CD14-positive monocyte (primary cell): ENCODE measurements around the gene SCN7A. TPM values are rescaled to one million over a fixed set of nuclear protein-coding genes. Genes with fewer than 3 reads are reported as not detected.

Experiments
- DNase-seq, 3 donors: peaks; one replicate each; pipeline ENCODE4 v3.0.0-alpha.2; 2011 to 2022
- H2AFZ ChIP-seq: 2 replicates; pipeline ENCODE4 v1.6.0; 2012; ENCODE audit warnings: mild to moderate bottlenecking, low read depth, low read length, inconsistent platforms; ENCODE audit not compliant: insufficient read depth, poor library complexity, severe bottlenecking
- H3K27ac ChIP-seq, 2 donors: 1 replicate in 1 of 2; 2 replicates in 1 of 2; pipeline ENCODE4 v1.5.1; 2012 to 2013; ENCODE audit warnings: low read length in 2 of 2, control low read depth in 1 of 2, inconsistent platforms in 1 of 2, low read depth in 1 of 2, mild to moderate bottlenecking in 1 of 2
- H3K27me3 ChIP-seq, 2 donors: one replicate each; pipeline versions ENCODE4 v1.6.0 to v1.6.1; 2011 to 2013; ENCODE audit warnings: low read length in 2 of 2; ENCODE audit not compliant: control insufficient read depth in 2 of 2, insufficient read depth in 2 of 2
- H3K36me3 ChIP-seq, 2 donors: replicated peaks in 1 of 2; 1 replicate in 1 of 2; 2 replicates in 1 of 2; pipeline versions ENCODE4 v1.5.1 to v1.6.1; 2012 to 2013; ENCODE audit warnings: low read length in 2 of 2, control low read depth in 1 of 2, inconsistent platforms in 1 of 2, mild to moderate bottlenecking in 1 of 2; ENCODE audit not compliant: insufficient read depth in 2 of 2, control insufficient read depth in 1 of 2
- H3K4me1 ChIP-seq, 2 donors: 1 replicate in 1 of 2; 2 replicates in 1 of 2; pipeline versions ENCODE4 v1.5.1 to v1.6.1; 2012 to 2013; ENCODE audit warnings: low read length in 2 of 2, control low read depth in 1 of 2, inconsistent platforms in 1 of 2, mild to moderate bottlenecking in 1 of 2, moderate library complexity in 1 of 2; ENCODE audit not compliant: insufficient read depth in 2 of 2, control insufficient read depth in 1 of 2
- H3K4me2 ChIP-seq: replicated peaks from 2 replicates; pipeline ENCODE3; 2012; ENCODE audit warnings: low read length, moderate library complexity, mild to moderate bottlenecking; ENCODE audit not compliant: poor library complexity, severe bottlenecking; ENCODE audit errors: extremely low read depth
- H3K4me3 ChIP-seq, 3 experiments: fragments of 200-600 bp in 1 of 3; sonication (generic) in 1 of 3; replicated peaks in 1 of 3; 1 replicate in 2 of 3; 2 replicates in 1 of 3; pipeline ENCODE4 v1.5.1; 2011 to 2013; ENCODE audit warnings: low read length in 3 of 3, mild to moderate bottlenecking in 3 of 3, control low read depth in 2 of 3, low read depth in 2 of 3, inconsistent platforms in 1 of 3, moderate library complexity in 1 of 3
- H3K79me2 ChIP-seq: 2 replicates; pipeline ENCODE4 v1.6.0; 2012; ENCODE audit warnings: mild to moderate bottlenecking, control low read depth, inconsistent platforms, low read length, moderate library complexity; ENCODE audit not compliant: insufficient read depth
- H3K9ac ChIP-seq: 2 replicates; pipeline ENCODE4 v1.6.0; 2017; ENCODE audit warnings: low read length, mild to moderate bottlenecking; ENCODE audit not compliant: insufficient read depth, poor library complexity, severe bottlenecking
- H3K9me3 ChIP-seq, 2 donors: replicated peaks in 1 of 2; 1 replicate in 1 of 2; 2 replicates in 1 of 2; pipeline versions ENCODE4 v1.5.1 to v1.6.1; 2012 to 2013; ENCODE audit warnings: low read length in 2 of 2, control low read depth in 1 of 2; ENCODE audit not compliant: control insufficient read depth in 1 of 2, insufficient read depth in 1 of 2
- H4K20me1 ChIP-seq: 2 replicates; pipeline ENCODE4 v1.6.0; 2012; ENCODE audit warnings: mild to moderate bottlenecking, low read length, control low read depth, moderate library complexity; ENCODE audit not compliant: insufficient read depth
- H3K27ac Mint-ChIP-seq, 7 donors: one replicate each; pipeline ENCODE4 v1.8.0; 2020; ENCODE audit warnings: mild to moderate bottlenecking in 7 of 7, mixed read lengths in 7 of 7, moderate library complexity in 6 of 7, inconsistent platforms in 2 of 7
- H3K27me3 Mint-ChIP-seq, 3 donors: one replicate each; pipeline ENCODE4 v1.8.0; 2021 to 2022; ENCODE audit warnings: low read depth in 3 of 3, mild to moderate bottlenecking in 3 of 3, mixed read lengths in 3 of 3, moderate library complexity in 3 of 3, inconsistent platforms in 1 of 3
- H3K36me3 Mint-ChIP-seq, 2 donors: one replicate each; pipeline ENCODE4 v1.8.0; 2020; ENCODE audit warnings: mixed read lengths in 2 of 2, inconsistent platforms in 1 of 2, mild to moderate bottlenecking in 1 of 2
- H3K4me1 Mint-ChIP-seq: one replicate; pipeline ENCODE4 v1.8.0; 2020; ENCODE audit warnings: mild to moderate bottlenecking, mixed read lengths
- H3K4me3 Mint-ChIP-seq, 2 donors: one replicate each; pipeline ENCODE4 v1.8.0; 2020; ENCODE audit warnings: mild to moderate bottlenecking in 2 of 2, mixed read lengths in 2 of 2, moderate library complexity in 1 of 2
- H3K9me3 Mint-ChIP-seq, 7 donors: one replicate each; pipeline ENCODE4 v1.8.0; 2020 to 2022; ENCODE audit warnings: mixed read lengths in 7 of 7, mild to moderate bottlenecking in 6 of 7, moderate library complexity in 6 of 7, inconsistent platforms in 2 of 7
- WGBS: methylation state at CpG from one replicate; pipeline ENCODE4 v1.1.5; 2013; ENCODE audit warnings: missing lambda C conversion rate; ENCODE audit not compliant: insufficient coverage; 5-methylcytosine and 5-hydroxymethylcytosine counted together
- intact Hi-C, 2 donors: fragments of 100-400 bp; cut with micrococcal nuclease; formaldehyde crosslinking; loops; one replicate each; pipeline versions ENCODE4 v1.15.0 to v1.15.1; 2023
- polyA plus RNA-seq, 3 donors: library from polyadenylated mRNA; depleted of rRNA in 1 of 3; unstranded in 2 of 3; stranded (reverse) in 1 of 3; fragments of 300-500 nt in 2 of 3; fragments of >200 nt in 1 of 3; fragmentation: Illumina TruSeq in 2 of 3; gene quantifications; 1 replicate in 2 of 3; 2 replicates in 1 of 3; pipeline ENCODE4 v1.2.3, GENCODE V29; 2012 to 2021
- TF ChIP-seq, protein P1 (sequence below): fragments of 200-600 bp; IDR thresholded peaks from one replicate; pipeline ENCODE4 v1.8.0; 2022; ENCODE audit warnings: antibody characterized with exemption, mild to moderate bottlenecking

The SCN7A gene
- polyA plus RNA-seq, 3 donors = not detected

- Histone ChIP-seq H4K20me1 (no peaks in the 10 kb centered on the region), H3K4me3 (no peak overlapping the region), H3K79me2 (no peaks in the 10 kb centered on the region), H3K9me3 (peaks cover 4 to 6% of the 10 kb centered on the region in 2 donors), H3K4me2 (no peak overlapping the region), H2AFZ (no peak overlapping the region), H3K4me1 (peaks cover 6 to 9% of the 10 kb centered on the region in 2 donors), H3K27me3 (no peaks in the 10 kb centered on the region), H3K9ac (no peak overlapping the region), H3K27ac (no peak overlapping the region), H3K36me3 (no peaks in the 10 kb centered on the region)
- Mint-ChIP-seq H3K27me3 (peaks cover 0 to 2% (median 0%) of the 10 kb centered on the region in 3 donors), H3K36me3 (no peaks in the 10 kb centered on the region), H3K9me3 (peaks cover 4 to 17% (median 10%) of the 10 kb centered on the region in 7 donors), H3K27ac (no peak overlapping the region), H3K4me1 (peaks cover 12% of the 10 kb centered on the region), H3K4me3 (no peak overlapping the region)
- no CpG with 5 or more reads among the region's 1 CpG for WGBS
- DNase-seq = no peak
- intact Hi-C loops = no loop called here
- TF ChIP-seq, protein P1, sequence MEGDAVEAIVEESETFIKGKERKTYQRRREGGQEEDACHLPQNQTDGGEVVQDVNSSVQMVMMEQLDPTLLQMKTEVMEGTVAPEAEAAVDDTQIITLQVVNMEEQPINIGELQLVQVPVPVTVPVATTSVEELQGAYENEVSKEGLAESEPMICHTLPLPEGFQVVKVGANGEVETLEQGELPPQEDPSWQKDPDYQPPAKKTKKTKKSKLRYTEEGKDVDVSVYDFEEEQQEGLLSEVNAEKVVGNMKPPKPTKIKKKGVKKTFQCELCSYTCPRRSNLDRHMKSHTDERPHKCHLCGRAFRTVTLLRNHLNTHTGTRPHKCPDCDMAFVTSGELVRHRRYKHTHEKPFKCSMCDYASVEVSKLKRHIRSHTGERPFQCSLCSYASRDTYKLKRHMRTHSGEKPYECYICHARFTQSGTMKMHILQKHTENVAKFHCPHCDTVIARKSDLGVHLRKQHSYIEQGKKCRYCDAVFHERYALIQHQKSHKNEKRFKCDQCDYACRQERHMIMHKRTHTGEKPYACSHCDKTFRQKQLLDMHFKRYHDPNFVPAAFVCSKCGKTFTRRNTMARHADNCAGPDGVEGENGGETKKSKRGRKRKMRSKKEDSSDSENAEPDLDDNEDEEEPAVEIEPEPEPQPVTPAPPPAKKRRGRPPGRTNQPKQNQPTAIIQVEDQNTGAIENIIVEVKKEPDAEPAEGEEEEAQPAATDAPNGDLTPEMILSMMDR = no peak
These were observed 60.6 kb downstream of the SCN7A start for GRCh38 chr2:166433457-166433856.

DNA sequence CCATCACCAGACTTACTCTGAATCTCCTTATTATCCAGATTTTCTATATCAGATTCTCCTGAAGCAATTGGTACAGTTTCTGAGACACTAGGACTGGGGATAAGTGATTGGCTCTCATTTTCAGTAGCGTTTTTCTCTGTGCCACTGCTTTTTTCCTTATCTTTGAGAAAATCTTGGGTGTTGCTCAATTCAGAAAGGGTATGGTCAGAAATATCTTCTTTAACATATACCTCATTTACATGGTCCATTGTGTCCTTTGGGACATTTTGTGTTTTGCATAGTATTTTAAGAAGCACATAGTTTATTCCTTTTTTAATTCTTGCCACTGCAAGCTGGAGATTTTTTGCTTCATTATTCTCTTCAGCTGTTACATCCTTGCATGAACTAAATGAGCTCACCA lies 61.7 kb downstream of the SCN7A start:
- H3K4me3 Mint-ChIP-seq = no peak overlapping the region
- peaks cover 0 to 2% (median 0%) of the 10 kb centered on the region in 3 donors for H3K27me3 Mint-ChIP-seq
- Histone ChIP-seq H2AFZ (no peak overlapping the region), H3K4me2 (no peak overlapping the region), H3K9ac (no peak overlapping the region), H3K36me3 (no peaks in the 10 kb centered on the region), H3K4me1 (peaks cover 6 to 9% of the 10 kb centered on the region in 2 donors), H3K27me3 (no peaks in the 10 kb centered on the region), H3K27ac (no peak overlapping the region), H4K20me1 (no peaks in the 10 kb centered on the region), H3K9me3 (peaks cover 0 to 1% of the 10 kb centered on the region in 2 donors), H3K79me2 (no peaks in the 10 kb centered on the region), H3K4me3 (no peak overlapping the region)
- DNase-seq = no peak
- H3K27ac Mint-ChIP-seq = no peak overlapping the region
- TF ChIP-seq, protein P1 = no peak
- H3K4me1 Mint-ChIP-seq = peaks cover 12% of the 10 kb centered on the region
- WGBS = no CpG with 5 or more reads among the region's 1 CpG
- H3K36me3 Mint-ChIP-seq = no peaks in the 10 kb centered on the region
- H3K9me3 Mint-ChIP-seq = peaks cover 0 to 8% (median 4%) of the 10 kb centered on the region in 7 donors
- intact Hi-C loops = no loop called here
